Spleen (tissue), 7 donors: Measurements from ENCODE around the gene GPR21.

Experiments
- CTCF ChIP-seq, 11 experiments: fragments of 200-600 bp in 7 of 11; fragments of 450-650 bp in 4 of 11; sonication (generic) in 4 of 11; IDR thresholded peaks in 8 of 11; conservative IDR thresholded peaks in 3 of 11; 1 replicate in 7 of 11; 2 replicates in 4 of 11; pipeline versions ENCODE4 v1.4.0 to v1.8.0; 2016 to 2021; ENCODE audit warnings: antibody characterized with exemption in 11 of 11, inconsistent platforms in 4 of 11, mild to moderate bottlenecking in 1 of 11
- POLR2A ChIP-seq, 3 donors: fragments of 450-650 bp; IDR thresholded peaks; one replicate each; pipeline ENCODE4 v1.5.1; 2017; ENCODE audit warnings: antibody characterized with exemption in 3 of 3, mild to moderate bottlenecking in 1 of 3
- POLR2AphosphoS5 ChIP-seq, 3 donors: sonication (generic); formaldehyde crosslinking; IDR thresholded peaks; one replicate each; pipeline ENCODE4 v1.5.1; 2017; ENCODE audit warnings: antibody characterized with exemption in 3 of 3
- donor health status: DM: no; HTN: no; CAD: no; lungs with moderate emphysema.
- donor health status: DM: no; HTN: no; CAD: no.
- donor health status: DM: no; HTN: no; CAD: no.

GRCh38 chr9:123046406-123047195 is 13.1 kb downstream of the GPR21 start:
- TF ChIP-seq POLR2AphosphoS5 (IDR thresholded peaks at IDR 0.05) = no peak
- TF ChIP-seq POLR2A (IDR thresholded peaks at IDR 0.05) = no peak
- no peak for TF ChIP-seq CTCF (IDR thresholded peaks at IDR 0.05 in 8 of 11, conservative IDR thresholded peaks at IDR 0.05 in 3 of 11)
